ENCODE results near the gene FKBP2.

The FKBP2 gene

DNA sequence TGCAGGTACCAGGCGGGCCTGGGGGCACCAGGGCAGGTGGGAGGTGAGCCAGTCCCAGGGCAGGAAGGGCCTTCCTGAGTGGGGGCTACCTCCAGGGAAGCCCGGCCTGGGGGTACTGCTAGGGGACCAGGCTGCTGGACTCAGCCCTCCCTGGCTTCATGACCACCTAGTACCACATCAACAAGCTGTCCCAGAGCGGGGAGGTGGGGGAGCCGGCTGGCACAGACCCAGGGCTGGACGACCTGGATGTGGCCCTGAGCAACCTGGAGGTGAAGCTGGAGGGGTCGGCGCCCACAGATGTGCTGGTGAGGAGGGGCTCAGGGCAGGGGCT is 21.6 kb upstream of the FKBP2 start:
- H3K4me3 ChIP-seq (ENCODE audit: low read depth, low read length) = no peak overlapping the region
- TF ChIP-seq, protein P1, sequence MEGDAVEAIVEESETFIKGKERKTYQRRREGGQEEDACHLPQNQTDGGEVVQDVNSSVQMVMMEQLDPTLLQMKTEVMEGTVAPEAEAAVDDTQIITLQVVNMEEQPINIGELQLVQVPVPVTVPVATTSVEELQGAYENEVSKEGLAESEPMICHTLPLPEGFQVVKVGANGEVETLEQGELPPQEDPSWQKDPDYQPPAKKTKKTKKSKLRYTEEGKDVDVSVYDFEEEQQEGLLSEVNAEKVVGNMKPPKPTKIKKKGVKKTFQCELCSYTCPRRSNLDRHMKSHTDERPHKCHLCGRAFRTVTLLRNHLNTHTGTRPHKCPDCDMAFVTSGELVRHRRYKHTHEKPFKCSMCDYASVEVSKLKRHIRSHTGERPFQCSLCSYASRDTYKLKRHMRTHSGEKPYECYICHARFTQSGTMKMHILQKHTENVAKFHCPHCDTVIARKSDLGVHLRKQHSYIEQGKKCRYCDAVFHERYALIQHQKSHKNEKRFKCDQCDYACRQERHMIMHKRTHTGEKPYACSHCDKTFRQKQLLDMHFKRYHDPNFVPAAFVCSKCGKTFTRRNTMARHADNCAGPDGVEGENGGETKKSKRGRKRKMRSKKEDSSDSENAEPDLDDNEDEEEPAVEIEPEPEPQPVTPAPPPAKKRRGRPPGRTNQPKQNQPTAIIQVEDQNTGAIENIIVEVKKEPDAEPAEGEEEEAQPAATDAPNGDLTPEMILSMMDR (IDR thresholded peaks at IDR 0.05; ENCODE audit: control insufficient read depth, extremely low read depth, insufficient read depth) = no peak
- DNase-seq (ENCODE audit: low read depth) = no peak

DNA sequence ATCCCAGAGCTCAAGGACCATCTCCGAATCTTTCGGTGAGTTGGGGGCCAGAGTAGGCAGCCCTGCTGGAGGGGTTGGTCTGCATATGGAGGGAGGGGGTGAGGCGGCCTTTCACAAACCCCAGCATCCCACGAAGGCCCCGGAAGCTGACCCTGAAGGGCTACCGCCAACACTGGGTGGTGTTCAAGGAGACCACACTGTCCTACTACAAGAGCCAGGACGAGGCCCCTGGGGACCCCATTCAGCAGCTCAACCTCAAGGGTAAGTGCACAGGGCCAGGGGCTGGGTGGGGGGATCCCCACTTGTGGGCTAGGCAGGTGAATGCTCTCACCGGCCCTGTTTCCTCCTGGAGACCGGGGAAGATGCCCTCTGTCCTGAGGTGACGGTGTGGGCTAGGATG is 21.1 kb upstream of the FKBP2 start:
- TF ChIP-seq, protein P1 (IDR thresholded peaks at IDR 0.05; ENCODE audit: control insufficient read depth, extremely low read depth, insufficient read depth) = no peak
- H3K4me3 ChIP-seq (ENCODE audit: low read depth, low read length) = no peak overlapping the region
- DNase-seq (ENCODE audit: low read depth) = no peak

DNA sequence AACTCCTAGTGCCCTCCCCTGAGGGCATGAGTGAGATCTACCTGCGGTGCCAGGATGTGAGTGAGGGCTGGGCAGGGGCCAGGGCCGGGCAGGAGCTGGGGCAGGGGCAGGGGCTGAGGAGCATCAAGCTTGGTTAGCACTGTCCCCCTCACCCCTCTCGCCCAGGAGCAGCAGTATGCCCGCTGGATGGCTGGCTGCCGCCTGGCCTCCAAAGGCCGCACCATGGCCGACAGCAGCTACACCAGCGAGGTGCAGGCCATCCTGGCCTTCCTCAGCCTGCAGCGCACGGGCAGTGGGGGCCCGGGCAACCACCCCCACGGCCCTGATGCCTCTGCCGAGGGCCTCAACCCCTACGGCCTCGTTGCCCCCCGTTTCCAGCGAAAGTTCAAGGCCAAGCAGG is 20.6 kb upstream of the FKBP2 start:
- H3K4me3 ChIP-seq (ENCODE audit: low read depth, low read length) = no peak overlapping the region

DNA sequence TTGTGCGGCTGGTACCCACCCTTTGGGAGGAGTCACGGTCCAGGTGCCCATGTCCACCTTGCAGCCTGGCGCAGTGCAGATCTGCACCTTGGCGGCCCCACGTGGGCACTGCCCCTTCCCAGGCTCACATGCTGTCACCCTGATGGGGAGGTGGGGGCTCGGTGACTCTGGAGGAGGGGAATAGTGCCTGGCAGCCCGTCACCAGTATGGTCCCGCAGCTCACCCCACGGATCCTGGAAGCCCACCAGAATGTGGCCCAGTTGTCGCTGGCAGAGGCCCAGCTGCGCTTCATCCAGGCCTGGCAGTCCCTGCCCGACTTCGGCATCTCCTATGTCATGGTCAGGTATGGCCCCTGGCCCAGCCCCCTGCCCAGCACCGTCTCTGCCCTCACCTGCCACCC is 20.1 kb upstream of the FKBP2 start:
- DNase-seq (ENCODE audit: low read depth) = no peak
- TF ChIP-seq, protein P1 (IDR thresholded peaks at IDR 0.05; ENCODE audit: control insufficient read depth, extremely low read depth, insufficient read depth) = no peak
- no peak overlapping the region for H3K4me3 ChIP-seq (ENCODE audit: low read depth, low read length)

More for the DNA sequence above, 20.6 kb upstream of the FKBP2 start:
- TF ChIP-seq, protein P1 (IDR thresholded peaks at IDR 0.05; ENCODE audit: control insufficient read depth, extremely low read depth, insufficient read depth) = no peak
- no peak for DNase-seq (ENCODE audit: low read depth)

DNA sequence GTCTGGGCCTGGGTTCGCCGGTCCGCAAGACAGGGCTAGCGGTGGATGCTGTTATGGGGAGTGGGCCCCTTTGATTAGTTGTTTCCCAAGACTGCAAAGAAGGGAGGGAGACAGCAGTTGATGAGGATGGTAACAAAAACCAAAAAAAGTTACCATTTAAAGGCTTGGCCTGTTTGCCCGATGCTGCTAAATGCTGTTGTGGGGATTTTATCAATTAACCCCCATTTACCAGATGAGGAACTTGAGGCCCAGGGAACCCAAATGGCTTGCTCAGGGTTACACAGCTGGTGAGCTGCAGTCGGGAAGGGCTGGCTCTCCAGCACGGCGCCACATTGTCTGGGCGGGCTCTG is 18.3 kb upstream of the FKBP2 start:
- TF ChIP-seq, protein P1 (IDR thresholded peaks at IDR 0.05; ENCODE audit: control insufficient read depth, extremely low read depth, insufficient read depth) = no peak
- no peak for DNase-seq (ENCODE audit: low read depth)

DNA sequence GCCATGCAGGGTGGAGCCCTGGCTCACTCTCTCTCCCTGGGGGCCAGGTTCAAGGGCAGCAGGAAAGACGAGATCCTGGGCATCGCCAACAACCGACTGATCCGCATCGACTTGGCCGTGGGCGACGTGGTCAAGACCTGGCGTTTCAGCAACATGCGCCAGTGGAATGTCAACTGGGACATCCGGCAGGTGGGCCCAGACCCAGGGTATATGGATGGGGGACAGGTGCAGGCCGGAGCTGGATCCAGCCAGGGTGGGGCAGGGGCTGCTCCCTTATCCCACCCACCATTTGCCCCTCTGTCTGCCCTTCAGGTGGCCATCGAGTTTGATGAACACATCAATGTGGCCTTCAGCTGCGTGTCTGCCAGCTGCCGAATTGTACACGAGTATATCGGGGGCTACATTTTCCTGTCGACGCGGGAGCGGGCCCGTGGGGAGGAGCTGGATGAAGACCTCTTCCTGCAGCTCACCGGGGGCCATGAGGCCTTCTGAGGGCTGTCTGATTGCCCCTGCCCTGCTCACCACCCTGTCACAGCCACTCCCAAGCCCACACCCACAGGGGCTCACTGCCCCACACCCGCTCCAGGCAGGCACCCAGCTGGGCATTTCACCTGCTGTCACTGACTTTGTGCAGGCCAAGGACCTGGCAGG is 17.8 kb upstream of the FKBP2 start:
- no peak overlapping the region for H3K4me3 ChIP-seq (ENCODE audit: low read depth, low read length)
- no peak for DNase-seq (ENCODE audit: low read depth)
- TF ChIP-seq, protein P1 (IDR thresholded peaks at IDR 0.05; ENCODE audit: control insufficient read depth, extremely low read depth, insufficient read depth) = no peak

More for the DNA sequence above, 18.3 kb upstream of the FKBP2 start:
- no peak overlapping the region for H3K4me3 ChIP-seq (ENCODE audit: low read depth, low read length)
